ENCODE measurements around the gene SNAPC2. TPM values are rescaled to one million over a fixed set of nuclear protein-coding genes. Genes with fewer than 3 reads are reported as not detected.

SNAPC2 gene
- 2.1 and 3.0 TPM in 2 replicates for polyA plus RNA-seq

GRCh38 chr19:7919610-7920518, at the start of gene SNAPC2:
Gene SNAPC2, plus strand, starts transcription at chr19:7920338. Its CDS starts 29 bp downstream, at chr19:7920367.

GRCh38 chr19:7874076-7874896, 45.9 kb upstream of the SNAPC2 start, which contains the start of gene PRR36:
Gene PRR36, minus strand, starts transcription at chr19:7874390. Its CDS starts 701 bp downstream, at chr19:7873689.

GRCh38 chr19:7888145-7888825, 31.9 kb upstream of the SNAPC2 start, which contains the start of gene LRRC8E:
Gene LRRC8E, plus strand, starts transcription at chr19:7888510. Its CDS starts 7,094 bp downstream, at chr19:7895604.

DNA sequence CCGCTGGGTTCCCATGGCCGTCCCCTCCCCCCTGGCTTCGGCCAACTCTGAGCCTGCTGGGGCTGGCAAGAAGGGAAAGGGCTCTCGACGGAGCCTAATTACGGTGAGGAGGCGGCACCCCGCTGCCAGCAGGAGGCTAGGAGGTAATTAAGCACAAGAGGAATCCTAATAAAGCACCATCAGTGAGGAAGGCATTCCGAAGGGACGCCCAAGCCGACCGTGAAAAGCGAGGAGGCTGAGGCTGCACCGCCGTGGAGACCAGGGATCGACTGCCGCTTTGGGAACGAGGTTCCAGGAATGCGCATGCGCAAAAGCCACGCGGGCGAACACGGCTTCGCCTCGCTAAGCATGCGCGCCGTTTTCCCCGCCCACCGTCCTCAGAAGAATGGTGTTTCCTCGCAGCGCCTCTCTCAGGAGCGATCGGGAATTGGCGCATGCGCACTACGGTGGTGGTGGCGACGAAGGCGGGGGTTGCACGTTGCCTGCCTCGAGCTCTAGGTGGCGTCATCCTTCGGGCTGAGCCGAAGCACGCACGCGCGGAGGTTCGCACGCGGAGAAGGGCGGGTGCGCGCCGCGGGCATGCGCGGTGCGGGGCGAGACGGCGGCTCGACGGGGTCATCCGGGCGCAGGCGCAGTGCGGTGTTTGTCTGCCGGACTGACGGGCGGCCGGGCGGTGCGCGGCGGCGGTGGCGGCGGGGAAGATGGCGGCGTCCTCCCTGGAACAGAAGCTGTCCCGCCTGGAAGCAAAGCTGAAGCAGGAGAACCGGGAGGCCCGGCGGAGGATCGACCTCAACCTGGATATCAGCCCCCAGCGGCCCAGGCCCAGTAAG, 16.7 kb upstream of the SNAPC2 start, which contains the start of gene MAP2K7:
MAP2K7 (plus strand) TSS at position 634 of the 830 bp plus-strand sequence; CDS start at position 702, 68 bp downstream.

GRCh38 chr19:7914598-7915045, 5.5 kb upstream of the SNAPC2 start, which contains the start of gene TGFBR3L:
Gene TGFBR3L, plus strand, starts transcription at chr19:7914830.

DNA sequence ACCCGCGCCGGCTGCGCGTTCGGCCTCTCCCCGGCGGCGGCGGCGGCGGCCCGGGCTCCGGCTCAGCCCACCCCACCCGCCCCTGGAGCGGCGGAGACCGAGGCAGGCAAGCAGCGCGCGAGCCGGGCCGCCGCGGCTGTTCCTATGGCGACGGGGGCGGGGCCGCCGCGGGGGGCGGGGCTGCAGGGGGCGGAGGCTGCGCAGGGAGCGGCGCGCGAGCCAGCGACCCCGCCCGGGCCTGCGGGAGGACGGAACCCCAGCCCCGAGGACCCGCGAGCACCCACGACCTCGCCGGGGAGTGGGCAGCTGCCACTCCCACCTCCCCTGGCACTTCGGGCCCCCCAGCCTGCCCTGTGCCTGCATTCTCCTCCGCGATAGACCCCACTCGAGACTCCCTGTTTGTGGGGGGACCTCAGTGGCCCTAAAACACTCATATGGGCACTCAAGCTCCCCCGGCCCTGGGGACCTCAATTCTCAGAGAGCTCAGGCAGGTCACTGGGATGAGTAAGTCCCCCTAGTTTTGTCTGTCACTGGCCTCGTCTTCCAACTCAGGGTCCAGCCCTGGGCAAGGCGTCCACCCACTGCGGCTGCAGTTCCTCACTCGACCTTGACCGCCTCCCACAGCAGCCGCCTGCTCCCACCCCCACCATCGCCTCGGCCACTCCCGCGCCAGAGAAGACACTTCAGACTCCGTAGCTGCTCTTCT, 6.0 kb downstream of the SNAPC2 start, which contains the start of gene CTXN1:
CTXN1 (minus strand) TSS at position 115 of the 706 bp plus-strand sequence. CDS start 597 bp downstream, outside the sequence.

DNA sequence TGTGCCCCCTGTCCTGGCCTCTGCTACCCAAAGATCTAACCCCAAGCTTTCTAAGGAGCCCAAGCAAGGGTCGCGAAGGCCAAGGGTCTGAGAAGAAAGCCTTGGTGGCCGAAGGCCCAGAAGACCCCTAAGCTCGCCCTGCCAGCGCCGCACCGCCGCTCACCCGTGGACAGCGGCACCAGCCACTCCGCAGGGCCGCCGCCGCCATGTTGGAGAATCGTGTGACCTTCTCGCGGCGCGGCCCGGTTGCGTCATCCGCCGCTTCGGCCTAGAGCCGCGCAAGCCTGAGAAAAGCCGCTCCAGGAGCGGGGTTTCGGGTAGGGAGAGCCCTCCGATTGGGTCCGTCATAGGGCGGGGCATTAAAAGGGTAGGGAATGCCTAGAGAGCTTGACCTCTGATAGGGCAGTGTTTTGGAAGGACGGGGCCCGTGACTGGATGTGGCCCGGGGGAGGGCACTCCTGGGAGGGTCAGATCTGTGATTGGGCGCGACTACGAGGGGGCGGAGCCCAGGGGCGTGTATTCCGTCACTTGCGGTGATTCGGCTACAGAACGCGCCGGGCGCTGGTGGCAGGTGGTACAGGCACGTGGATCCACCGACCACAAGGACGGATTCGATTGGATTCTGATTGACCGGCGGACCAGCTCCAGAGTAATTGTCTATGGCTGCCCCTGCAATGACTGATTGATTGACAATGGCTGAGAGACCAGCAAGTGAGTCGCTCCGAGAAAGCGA, 23.5 kb downstream of the SNAPC2 start, which contains the start of gene TIMM44:
TIMM44 (minus strand) TSS at position 223 of the 733 bp plus-strand sequence; CDS start at position 208, 15 bp downstream.

Other genes with a start within 250 kb of the SNAPC2 start
- not detected in 2 replicates for gene MCEMP1, start 243.2 kb upstream of the SNAPC2 start, polyA plus RNA-seq
- gene TRAPPC5, start 239.5 kb upstream of the SNAPC2 start, polyA plus RNA-seq: 49.0 and 150 TPM in 2 replicates
- gene FCER2, start 218.2 kb upstream of the SNAPC2 start, polyA plus RNA-seq: not detected in 2 replicates
- 1.6 TPM in 1 of 2 replicates, not detected in the other for gene CLEC4G, start 188.2 kb upstream of the SNAPC2 start, polyA plus RNA-seq
- gene CD209, start 172.8 kb upstream of the SNAPC2 start, polyA plus RNA-seq: not detected in 2 replicates
- 0.44 TPM in 1 of 2 replicates, not detected in the other for gene CLEC4M, start 157.1 kb upstream of the SNAPC2 start, polyA plus RNA-seq
- 0.59 and 1.0 TPM in 2 replicates for gene EVI5L, start 90.1 kb upstream of the SNAPC2 start, polyA plus RNA-seq
- gene PRR36, start 45.9 kb upstream of the SNAPC2 start, polyA plus RNA-seq: 0.87 and 1.3 TPM in 2 replicates
- not detected in 2 replicates for gene LRRC8E, start 31.8 kb upstream of the SNAPC2 start, polyA plus RNA-seq
- gene MAP2K7, start 16.5 kb upstream of the SNAPC2 start, polyA plus RNA-seq: 0.34 and 0.47 TPM in 2 replicates
- 0.97 and 4.5 TPM in 2 replicates for gene TGFBR3L, start 5.5 kb upstream of the SNAPC2 start, polyA plus RNA-seq
- 2.1 TPM in 1 of 2 replicates, not detected in the other for gene CTXN1, start 5.8 kb downstream of the SNAPC2 start, polyA plus RNA-seq
- 8.8 and 13.7 TPM in 2 replicates for gene TIMM44, start 23.3 kb downstream of the SNAPC2 start, polyA plus RNA-seq
- 6.6 and 8.6 TPM in 2 replicates for gene ELAVL1, start 85.3 kb downstream of the SNAPC2 start, polyA plus RNA-seq
- gene CCL25, start 132.4 kb downstream of the SNAPC2 start, polyA plus RNA-seq: not detected in 2 replicates
- gene FBN3, start 229.3 kb downstream of the SNAPC2 start, polyA plus RNA-seq: not detected in 2 replicates

All from Purkinje cell (primary cell).